ENCODE results near the gene FN1.
A peak's percentile ranks its signal among the peaks of the same experiment; 100 is the strongest.

FN1 gene

DNA sequence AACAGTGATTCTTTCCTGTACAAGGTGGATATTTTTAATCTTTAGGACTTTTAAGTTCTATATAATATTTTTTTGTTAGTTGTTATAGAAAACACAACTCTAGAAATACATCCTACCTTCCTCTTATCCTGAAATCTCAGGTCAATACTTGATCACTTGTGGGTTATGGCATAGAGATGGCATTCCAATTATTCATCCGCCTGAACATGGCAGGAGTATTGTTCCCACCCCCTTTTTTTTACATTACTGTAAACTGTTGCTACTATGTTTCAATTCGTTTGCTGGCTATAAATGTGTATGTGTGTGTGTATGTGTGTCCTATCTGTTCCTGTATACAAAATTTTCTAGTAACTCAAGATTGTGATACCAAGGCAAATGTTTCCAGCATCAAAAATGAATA lies 43.3 kb upstream of the FN1 start:
- in situ Hi-C loops (cut with HindIII; ENCODE audit: low pct_ligation_motif_present, low sequenced_read_pairs): no loop called here

DNA sequence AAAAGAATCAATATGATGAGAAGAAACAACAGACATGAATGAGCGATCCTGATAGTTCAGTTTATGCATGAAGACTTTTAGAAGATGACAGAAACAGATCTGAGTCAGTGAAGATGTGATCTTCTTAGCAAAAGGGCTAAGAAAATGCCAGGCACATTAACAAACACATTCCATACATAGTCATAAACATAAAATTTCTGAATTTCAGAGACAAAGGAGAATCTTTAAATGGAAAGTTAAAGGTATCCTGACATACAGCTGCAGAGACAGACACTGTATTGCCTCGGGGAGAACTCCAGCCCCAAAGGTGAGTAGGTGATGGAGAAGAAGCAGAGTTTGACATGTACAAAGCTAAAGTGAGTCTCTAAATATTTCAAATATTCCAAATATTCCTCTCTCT lies 40.6 kb upstream of the FN1 start:
- Histone ChIP-seq H3K36me3 (replicated peaks) (no peaks in the 10 kb centered on the region), H3K4me3 (ENCODE audit: low read depth, low read length) (no peak overlapping the region), H3K27me3 (replicated peaks) (no peaks in the 10 kb centered on the region), H3K27ac (peak overlapping the region; percentile 30)
- in situ Hi-C loops (cut with HindIII; ENCODE audit: low pct_ligation_motif_present, low sequenced_read_pairs): no loop called here
- DNase-seq: no peak
- TF ChIP-seq, protein P1, sequence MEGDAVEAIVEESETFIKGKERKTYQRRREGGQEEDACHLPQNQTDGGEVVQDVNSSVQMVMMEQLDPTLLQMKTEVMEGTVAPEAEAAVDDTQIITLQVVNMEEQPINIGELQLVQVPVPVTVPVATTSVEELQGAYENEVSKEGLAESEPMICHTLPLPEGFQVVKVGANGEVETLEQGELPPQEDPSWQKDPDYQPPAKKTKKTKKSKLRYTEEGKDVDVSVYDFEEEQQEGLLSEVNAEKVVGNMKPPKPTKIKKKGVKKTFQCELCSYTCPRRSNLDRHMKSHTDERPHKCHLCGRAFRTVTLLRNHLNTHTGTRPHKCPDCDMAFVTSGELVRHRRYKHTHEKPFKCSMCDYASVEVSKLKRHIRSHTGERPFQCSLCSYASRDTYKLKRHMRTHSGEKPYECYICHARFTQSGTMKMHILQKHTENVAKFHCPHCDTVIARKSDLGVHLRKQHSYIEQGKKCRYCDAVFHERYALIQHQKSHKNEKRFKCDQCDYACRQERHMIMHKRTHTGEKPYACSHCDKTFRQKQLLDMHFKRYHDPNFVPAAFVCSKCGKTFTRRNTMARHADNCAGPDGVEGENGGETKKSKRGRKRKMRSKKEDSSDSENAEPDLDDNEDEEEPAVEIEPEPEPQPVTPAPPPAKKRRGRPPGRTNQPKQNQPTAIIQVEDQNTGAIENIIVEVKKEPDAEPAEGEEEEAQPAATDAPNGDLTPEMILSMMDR (IDR thresholded peaks at IDR 0.05; ENCODE audit: low read depth, low read length, missing control alignments): no peak

More for the DNA sequence above, 43.3 kb upstream of the FN1 start:
- no peaks in the 10 kb centered on the region for H3K27me3 ChIP-seq (replicated peaks)
- DNase-seq: no peak
- H3K4me3 ChIP-seq (ENCODE audit: low read depth, low read length): no peak overlapping the region
- H3K27ac ChIP-seq: no peak overlapping the region
- no peaks in the 10 kb centered on the region for H3K36me3 ChIP-seq (replicated peaks)
- TF ChIP-seq, protein P1 (IDR thresholded peaks at IDR 0.05; ENCODE audit: low read depth, low read length, missing control alignments): no peak

DNA sequence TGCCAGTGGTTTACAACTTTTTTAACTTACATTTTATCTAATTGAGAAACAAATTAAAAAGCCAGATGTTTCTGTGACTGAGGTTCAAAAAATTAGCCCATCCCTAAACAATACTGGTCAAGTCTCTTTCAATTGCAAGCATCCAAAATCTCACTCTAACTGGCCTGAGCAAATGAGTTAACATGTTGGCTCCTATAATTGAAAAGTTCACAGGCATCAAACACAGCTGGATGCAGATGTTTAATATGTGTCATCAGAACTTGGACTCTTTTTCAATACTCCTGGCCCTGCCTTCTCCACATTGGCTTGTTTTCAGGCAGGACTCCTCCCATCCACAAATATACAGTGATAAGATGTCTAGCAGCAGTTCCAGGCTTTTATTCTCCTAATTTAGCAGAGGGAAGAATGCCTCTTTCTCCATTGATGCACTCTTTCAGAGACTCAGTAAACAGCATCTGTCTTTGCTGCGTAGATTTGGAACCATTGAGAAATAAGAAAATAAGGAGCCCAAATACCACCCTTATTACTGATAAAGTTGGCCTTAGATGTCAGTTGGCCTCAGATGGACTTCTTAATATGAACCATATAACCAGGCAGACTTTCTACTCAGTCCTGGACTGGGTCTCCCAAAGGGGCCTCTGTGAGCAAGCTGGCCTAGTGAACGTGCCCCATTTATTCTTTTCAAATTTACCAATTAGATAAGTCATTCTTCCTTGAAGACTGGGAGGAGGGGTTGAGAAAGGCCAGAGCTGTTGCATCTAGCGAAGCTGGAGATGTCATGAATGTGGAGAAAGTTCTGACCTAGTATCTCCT lies 30.4 kb upstream of the FN1 start:
- H3K27ac ChIP-seq: peak overlapping the region; percentile 80
- H3K4me3 ChIP-seq (ENCODE audit: low read depth, low read length): no peak overlapping the region
- no peaks in the 10 kb centered on the region for H3K36me3 ChIP-seq (replicated peaks)
- TF ChIP-seq, protein P1 (IDR thresholded peaks at IDR 0.05; ENCODE audit: low read depth, low read length, missing control alignments): no peak
- in situ Hi-C loops (cut with HindIII; ENCODE audit: low pct_ligation_motif_present, low sequenced_read_pairs): no loop called here
- H3K27me3 ChIP-seq (replicated peaks): no peaks in the 10 kb centered on the region
- DNase-seq: peak; percentile 30

DNA sequence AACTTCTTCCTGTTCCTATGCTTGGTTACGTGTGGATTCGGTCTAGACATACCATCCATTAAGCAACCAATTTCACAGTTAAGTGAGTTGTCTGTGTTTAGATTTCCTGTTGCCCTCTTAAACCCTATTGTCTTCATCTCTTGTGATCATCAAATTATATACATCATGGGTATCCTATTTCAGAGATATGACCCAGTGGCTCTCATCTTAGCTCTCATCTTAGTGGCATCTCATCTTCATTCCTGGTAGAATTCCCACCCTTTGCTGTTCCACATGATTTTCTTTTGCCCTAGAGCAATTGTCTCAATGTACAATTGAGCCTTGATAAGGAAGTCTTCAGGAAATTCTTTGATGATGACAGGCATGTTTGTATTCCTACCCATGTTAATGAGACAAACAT lies 29.4 kb upstream of the FN1 start:
- Histone ChIP-seq H3K4me3 (ENCODE audit: low read depth, low read length) (no peak overlapping the region), H3K36me3 (replicated peaks) (no peaks in the 10 kb centered on the region), H3K27me3 (replicated peaks) (no peaks in the 10 kb centered on the region), H3K27ac (peak overlapping the region; percentile 80)
- peak; percentile 78 for DNase-seq
- in situ Hi-C loops (cut with HindIII; ENCODE audit: low pct_ligation_motif_present, low sequenced_read_pairs): no loop called here
- TF ChIP-seq, protein P1 (IDR thresholded peaks at IDR 0.05; ENCODE audit: low read depth, low read length, missing control alignments): no peak

DNA sequence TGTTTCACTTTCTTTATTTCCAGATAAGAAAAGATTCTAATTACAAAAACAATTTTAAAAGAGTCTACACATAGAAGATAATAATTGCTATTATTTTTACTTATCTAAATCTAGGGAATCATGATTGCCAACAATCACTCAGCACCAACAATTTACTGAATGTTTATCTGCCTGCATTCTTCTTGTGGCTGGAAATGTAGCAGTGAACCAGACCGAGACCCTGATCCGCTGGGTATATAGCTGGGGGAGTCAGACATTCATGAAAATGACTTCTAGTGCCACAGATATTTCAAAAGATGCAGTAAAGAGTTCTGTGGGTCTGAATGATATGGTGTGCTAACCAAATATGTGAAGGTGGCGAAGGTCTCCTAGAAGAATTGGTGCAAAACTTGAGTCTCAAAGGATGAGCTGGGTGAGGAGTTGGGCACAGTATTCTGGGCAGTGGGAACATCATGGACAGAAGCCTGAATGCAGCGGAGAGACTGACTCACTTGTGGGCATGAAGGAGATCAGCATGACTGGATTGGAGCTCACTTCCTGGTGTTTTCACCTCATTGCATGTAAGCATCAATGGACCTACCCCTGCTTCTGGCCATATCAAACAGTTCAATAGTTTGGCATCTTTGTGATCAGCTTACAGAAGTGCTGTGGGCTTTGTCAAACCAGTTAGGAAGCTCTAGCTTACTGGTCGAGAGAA lies 26.1 kb upstream of the FN1 start:
- in situ Hi-C loops (cut with HindIII; ENCODE audit: low pct_ligation_motif_present, low sequenced_read_pairs): no loop called here
- Histone ChIP-seq H3K4me3 (ENCODE audit: low read depth, low read length) (no peak overlapping the region), H3K27me3 (replicated peaks) (no peaks in the 10 kb centered on the region), H3K27ac (peak overlapping the region; percentile 98), H3K36me3 (replicated peaks) (no peaks in the 10 kb centered on the region)
- DNase-seq: peak; percentile 73
- TF ChIP-seq, protein P1 (IDR thresholded peaks at IDR 0.05; ENCODE audit: low read depth, low read length, missing control alignments): no peak

Data from brain microvascular endothelial cell (primary cell).